ENCODE results near the gene MRPL22.

DNA sequence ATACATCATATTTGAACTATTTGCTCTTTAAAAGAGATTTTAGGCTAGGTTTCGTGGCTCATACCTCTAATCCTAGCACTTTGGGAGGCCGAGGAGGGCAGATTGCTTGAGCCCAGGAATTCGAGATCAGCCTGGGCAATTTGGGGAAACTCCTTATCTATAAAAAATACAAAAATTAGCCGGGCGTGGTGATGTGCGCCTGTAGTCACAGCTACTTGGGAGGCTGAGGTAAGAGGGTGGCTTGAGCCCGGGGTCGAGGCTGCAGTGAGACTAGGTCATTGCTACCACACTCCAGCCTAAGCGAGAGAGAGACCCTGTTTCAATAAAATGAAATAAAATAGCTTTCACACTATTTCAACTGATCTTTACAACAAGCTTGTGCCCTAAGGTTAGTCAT, 500 bp upstream of the MRPL22 start:
- TF ChIP-seq POLR2A (IDR thresholded peaks at IDR 0.05; ENCODE audit: low read length) = no peak
- TF ChIP-seq GATA1 (IDR thresholded peaks at IDR 0.05; ENCODE audit: low read depth, low read length) = no peak

Measured in erythroblast (primary cell).